CD4-positive, alpha-beta T cell treated with Interleukin-15 for 1 hour (primary cell): Measurements from ENCODE around the gene FGFBP2.
"Not testable (repeated sequence)": the region's sequence is repeated elsewhere in the genome, so short reads cannot be mapped to it uniquely, and the experiment has no call there.

Experiments
- DNase-seq: peaks from one replicate; pipeline ENCODE4 v3.0.0-alpha.2; 2020

Gene FGFBP2

GRCh38 chr4:15926486-15926885 is 36.5 kb downstream of the FGFBP2 start:
- no peak for DNase-seq

GRCh38 chr4:15925830-15926229 is 37.1 kb downstream of the FGFBP2 start:
- DNase-seq, result no peak

GRCh38 chr4:15921592-15921932 is 41.4 kb downstream of the FGFBP2 start:
- DNase-seq, result no peak

GRCh38 chr4:15920723-15921591 is 42.0 kb downstream of the FGFBP2 start:
- no peak for DNase-seq

- DNase-seq, result no peak
These were observed 44.4 kb downstream of the FGFBP2 start for GRCh38 chr4:15918484-15919129.

GRCh38 chr4:15917297-15917696 is 45.7 kb downstream of the FGFBP2 start:
- no peak for DNase-seq

GRCh38 chr4:15916358-15916757 is 46.6 kb downstream of the FGFBP2 start:
- DNase-seq, result not testable (repeated sequence)

- no peak for DNase-seq
These were observed 48.2 kb downstream of the FGFBP2 start for GRCh38 chr4:15914736-15915135.

GRCh38 chr4:15914291-15914690 is 48.7 kb downstream of the FGFBP2 start:
- DNase-seq, result no peak

- DNase-seq, result no peak
These were observed 49.4 kb downstream of the FGFBP2 start for GRCh38 chr4:15913631-15913970.

GRCh38 chr4:15912961-15913630 is 49.9 kb downstream of the FGFBP2 start:
- no peak for DNase-seq

- DNase-seq, result no peak
These were observed 50.7 kb downstream of the FGFBP2 start for GRCh38 chr4:15912236-15912635.
